Stimulated activated CD8-positive, alpha-beta memory T cell treated with anti-CD3 and anti-CD28 coated beads, Interleukin-7, amount 100 ng/mL, for 48 hours (primary cell): ENCODE data around the gene SNX25.

Source experiments
- DNase-seq, 2 donors: peaks; one replicate each; pipeline ENCODE4 v3.0.0-alpha.2; 2020; ENCODE audit warnings: low read depth in 1 of 2; ENCODE audit errors: extremely low read depth in 1 of 2

Gene SNX25

GRCh38 chr4:185396724-185397385 lies 187.5 kb downstream of the SNX25 start, which contains the start of gene ANKRD37:
Gene ANKRD37, plus strand, starts transcription at chr4:185396841. Its CDS starts 83 bp downstream, at chr4:185396924.
- DNase-seq, result no peak

- DNase-seq, result no peak
Observed at GRCh38 chr4:185398618-185399017, 189.2 kb downstream of the SNX25 start.

- no peak for DNase-seq
Observed at GRCh38 chr4:185399466-185399865, 190.1 kb downstream of the SNX25 start.

GRCh38 chr4:185404031-185404430 lies 194.6 kb downstream of the SNX25 start:
- no peak for DNase-seq

- no peak for DNase-seq
Observed at GRCh38 chr4:185405296-185405999, 196.1 kb downstream of the SNX25 start.

GRCh38 chr4:185408432-185408831 lies 199.0 kb downstream of the SNX25 start:
- no peak for DNase-seq

GRCh38 chr4:185411849-185412248 lies 202.5 kb downstream of the SNX25 start:
- no peak for DNase-seq

- DNase-seq, result no peak
Observed at GRCh38 chr4:185412412-185412811, 203.0 kb downstream of the SNX25 start.
